Activated effector memory CD4-positive, alpha-beta T cell treated with anti-CD3 and anti-CD28 coated beads, Interleukin-2, amount 50 U/mL, for 16 hours (primary cell): ENCODE results near the gene ASS1.

ENCODE experiments used
- DNase-seq: peaks from one replicate; pipeline ENCODE4 v3.0.0-alpha.2; 2020

The ASS1 gene

DNA sequence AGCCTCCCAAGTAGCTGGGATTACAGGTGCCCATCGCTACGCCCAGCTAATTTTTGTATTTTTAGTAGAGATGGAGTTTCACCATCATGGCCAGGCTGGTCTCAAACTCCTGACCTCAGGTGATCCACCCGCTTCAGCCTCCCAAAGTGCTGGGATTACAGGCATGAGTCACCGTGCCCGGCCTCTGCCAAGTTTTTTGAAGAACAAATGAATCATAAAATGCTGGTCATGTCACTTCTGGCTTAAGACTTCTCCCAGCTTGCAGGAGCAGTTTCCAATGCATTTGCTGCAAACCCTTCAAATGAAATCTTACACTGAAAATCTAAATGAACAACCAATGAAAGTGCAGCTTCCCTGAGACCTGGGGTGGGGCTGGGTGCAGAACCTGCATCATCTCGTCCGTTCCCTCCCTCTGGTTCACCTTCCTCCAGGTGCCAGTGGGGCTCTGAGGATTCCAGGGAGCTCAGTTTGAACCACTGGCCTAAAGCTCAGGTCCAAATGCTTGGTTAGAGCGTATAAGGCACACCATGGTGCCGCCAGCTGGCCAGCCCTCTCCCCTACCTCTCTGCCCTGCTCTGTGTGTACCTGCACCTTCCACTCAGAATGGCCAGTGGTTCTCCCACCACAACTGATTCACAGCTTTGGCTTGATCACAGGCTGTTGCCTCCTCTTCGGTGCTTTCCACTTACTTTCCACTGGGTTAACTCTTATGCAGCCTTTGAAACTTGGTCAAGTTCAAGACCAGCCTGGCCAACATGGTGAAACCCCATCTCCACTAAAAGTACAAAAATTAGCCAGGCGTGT, 94.9 kb downstream of the ASS1 start:
- DNase-seq, result no peak

DNA sequence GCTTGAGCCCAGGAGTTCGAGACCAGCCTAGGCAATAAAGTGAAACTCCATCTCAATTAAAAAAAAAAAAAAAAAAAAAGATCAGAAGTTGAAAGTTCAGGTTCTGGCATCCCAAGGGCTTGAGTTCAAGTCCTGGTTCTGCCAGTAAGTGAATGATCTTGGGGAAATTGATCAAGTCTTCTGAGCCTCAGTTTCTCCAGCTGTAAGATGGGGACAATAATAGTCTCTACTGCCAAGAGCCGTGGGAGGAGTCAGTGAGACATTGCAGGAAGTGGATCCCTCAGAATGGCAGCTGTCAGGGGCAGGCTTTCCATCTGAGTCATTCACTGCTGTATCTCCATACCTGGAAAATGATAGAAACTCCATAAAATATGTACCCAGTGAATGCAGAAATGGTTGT, 96.8 kb downstream of the ASS1 start:
- no peak for DNase-seq

DNA sequence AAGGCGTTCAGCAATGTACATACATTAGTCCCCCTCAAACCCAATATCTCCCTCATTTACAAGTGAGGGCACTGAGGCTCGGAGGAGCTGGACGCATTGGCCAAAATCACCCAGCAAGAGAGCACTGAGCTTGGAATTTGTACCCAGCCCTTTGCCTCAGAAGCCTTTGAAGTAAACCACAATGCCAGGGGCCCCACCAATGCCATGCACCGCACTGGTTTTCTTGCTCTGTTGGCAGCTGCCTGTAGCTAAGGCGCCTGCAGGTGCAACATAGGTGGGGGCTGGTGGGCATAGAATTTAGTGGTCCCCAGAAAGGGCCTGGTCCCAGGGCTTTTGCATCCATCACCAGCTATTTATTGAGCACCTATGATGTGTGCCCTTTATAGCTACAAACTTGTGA, 97.3 kb downstream of the ASS1 start:
- DNase-seq, result no peak

DNA sequence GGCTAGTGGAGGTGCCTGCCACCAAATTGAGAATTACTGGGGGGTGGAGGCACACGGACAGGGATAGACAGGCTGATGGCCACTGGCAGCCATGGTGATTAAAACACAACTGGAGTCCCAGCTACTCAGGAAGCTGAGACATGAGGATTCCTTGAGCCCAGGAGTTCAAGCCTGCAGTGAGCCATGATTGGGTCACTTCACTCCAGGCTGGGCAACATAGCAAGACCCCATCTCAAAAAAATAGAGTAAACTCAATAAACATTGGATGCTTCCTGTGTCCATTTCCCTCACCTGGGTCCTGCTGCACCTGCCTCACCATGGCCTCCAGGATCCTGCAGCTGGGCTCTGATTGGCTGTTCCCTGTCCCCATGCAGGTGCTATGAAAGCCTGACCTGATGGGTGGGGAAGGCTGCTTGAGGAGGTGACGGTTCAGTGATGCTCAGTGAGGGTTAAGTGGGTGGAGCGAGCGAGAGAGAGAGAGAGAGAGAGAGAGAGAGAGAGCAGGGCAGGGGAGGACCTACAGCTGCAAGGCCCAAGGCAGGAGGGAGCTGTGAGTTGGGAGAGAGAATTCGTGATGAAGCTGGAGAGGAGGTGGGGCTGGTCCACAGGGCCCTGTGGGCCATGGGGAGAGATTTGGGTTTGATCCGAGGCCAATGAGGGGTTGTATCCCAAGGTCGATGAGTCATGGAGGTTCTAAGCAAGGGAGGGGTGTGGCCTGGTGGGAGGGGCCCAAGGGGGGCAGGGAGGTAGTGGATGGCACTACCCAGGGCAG, 97.9 kb downstream of the ASS1 start:
- DNase-seq, result no peak

DNA sequence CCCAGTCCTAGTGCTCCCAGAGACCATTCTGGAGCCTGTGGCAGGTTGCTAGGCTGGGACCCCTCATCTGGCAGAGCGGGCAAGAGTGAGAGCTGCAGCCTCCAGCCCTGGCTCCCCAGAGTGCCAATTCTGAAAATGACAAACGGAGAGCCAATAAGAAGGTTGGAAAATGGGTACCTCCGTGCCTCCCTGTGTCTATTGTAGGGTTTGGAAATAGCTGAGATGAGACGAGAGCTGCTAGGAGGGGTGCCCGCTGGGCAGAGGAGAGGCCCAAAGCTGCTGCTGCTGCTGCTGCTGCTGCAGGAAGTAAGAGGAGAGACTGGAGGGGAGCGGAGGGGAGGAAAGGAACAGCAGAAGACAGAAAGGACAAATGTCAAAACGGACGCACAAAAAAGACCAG, 98.6 kb downstream of the ASS1 start:
- DNase-seq, result no peak

DNA sequence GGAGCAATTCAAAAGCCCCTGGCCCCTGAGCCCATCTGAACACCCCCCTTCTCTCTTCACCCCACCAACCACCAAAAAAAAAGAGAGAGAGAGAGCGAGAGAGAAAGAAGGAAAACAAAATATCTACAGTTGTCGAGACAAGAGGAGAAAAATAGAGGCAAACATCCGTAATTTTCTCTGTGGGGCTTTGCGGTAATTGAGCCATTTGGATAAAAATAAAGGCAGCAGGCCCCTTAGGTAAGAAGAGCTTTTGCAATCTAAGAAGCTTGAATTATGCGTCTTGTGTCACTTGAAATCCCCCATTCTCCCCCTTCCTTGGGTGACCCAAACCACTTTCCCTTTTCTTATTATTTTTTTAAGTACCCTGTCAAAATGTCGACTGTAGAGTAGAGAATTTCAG, 99.1 kb downstream of the ASS1 start:
- no peak for DNase-seq

DNA sequence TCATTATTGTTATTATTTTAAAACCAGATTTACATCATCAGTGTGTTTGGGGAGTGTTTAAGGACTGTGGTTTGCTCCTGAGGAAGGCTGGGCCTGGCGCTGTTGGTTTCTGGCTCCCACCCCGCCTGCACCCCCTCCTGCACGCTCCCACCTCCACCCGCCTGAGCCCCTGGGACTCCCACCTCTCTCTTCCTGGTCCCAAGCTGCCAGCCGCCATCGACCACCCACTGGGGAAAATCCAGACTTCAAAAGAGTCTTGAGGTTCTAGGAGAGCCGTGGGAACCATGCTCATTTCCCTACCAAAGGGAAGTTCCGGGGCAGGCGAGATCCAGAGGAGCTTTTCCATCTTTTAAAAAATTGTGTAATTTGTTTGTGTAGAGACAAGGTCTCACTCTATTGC, 99.6 kb downstream of the ASS1 start:
- no peak for DNase-seq

DNA sequence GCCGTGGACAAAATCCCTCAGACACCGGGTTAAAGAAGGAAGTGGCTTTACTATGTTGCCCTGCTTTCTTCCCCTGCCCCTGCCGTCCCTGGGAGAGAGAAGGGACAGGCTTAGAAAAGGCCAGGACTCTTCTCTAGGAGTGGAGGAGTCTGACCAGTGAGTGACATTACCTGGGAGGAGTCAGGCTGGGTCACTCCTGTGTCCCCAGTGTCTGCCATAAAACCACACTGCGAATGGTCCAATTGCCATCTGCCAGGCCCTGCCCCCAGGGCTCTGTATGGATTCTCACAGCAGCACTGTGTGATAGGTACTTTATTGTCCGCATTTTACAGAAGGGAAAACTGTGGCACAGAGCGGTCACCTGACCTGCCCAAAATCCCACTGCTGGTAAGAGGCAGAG, 103.3 kb downstream of the ASS1 start:
- DNase-seq, result no peak

DNA sequence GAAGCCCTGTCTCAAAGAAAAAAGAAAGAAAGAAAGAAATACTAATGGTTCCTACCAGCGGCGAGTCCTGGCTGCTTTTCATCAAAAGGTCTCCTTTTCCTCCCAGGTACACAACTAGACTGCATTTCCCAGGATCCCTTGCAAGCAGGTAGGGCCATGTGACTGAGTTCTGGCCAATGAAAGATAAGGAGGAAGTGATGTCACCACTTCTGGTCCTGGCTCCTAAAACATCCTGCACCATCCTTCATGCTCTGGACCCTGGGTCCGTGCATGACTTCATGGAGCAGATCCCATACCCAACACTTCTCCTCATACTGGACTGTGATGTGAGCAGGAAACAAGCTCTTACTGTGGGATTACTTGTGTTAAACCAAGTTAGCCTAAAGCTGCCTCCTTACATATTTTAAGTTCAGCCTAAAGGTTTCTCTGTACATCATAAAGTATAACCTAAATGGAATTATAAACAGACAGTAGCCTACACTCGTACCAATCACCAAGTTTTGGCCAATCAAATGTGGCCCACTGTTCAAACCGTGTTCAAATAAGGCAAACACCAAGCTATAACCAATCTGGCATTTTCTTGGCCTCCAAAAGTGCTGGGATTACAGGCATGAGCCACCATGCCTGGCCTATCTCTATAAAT, 104.5 kb downstream of the ASS1 start:
- no peak for DNase-seq
